Liver (tissue), 9 donors: ENCODE results near the gene MICAL2. TPM values are rescaled to one million over a fixed set of nuclear protein-coding genes. Genes with fewer than 3 reads are reported as not detected.

Experiments
- DNase-seq: peaks from one replicate; pipeline ENCODE4 v3.0.0-alpha.2; 2017; ENCODE audit warnings: low spot score
- H3K27ac ChIP-seq, 2 donors: one replicate each; pipeline ENCODE4 v1.7.0; 2013; ENCODE audit warnings: inconsistent platforms in 2 of 2, low read length in 2 of 2, control low read depth in 1 of 2, low read depth in 1 of 2, mild to moderate bottlenecking in 1 of 2
- H3K27me3 ChIP-seq, 4 donors: one replicate each; pipeline versions ENCODE4 v1.6.1 to v1.7.0; 2013; ENCODE audit warnings: low read length in 3 of 4, inconsistent platforms in 1 of 4, mild to moderate bottlenecking in 1 of 4, moderate library complexity in 1 of 4; ENCODE audit not compliant: control insufficient read depth in 4 of 4, insufficient read depth in 4 of 4
- H3K36me3 ChIP-seq, 4 donors: one replicate each; pipeline versions ENCODE4 v1.6.1 to v1.7.0; 2013; ENCODE audit warnings: low read length in 3 of 4, mild to moderate bottlenecking in 3 of 4, low read depth in 1 of 4, moderate library complexity in 1 of 4; ENCODE audit not compliant: control insufficient read depth in 4 of 4, insufficient read depth in 3 of 4
- H3K4me1 ChIP-seq, 4 donors: one replicate each; pipeline versions ENCODE4 v1.6.1 to v1.7.0; 2013; ENCODE audit warnings: low read length in 3 of 4, mild to moderate bottlenecking in 3 of 4, moderate library complexity in 1 of 4; ENCODE audit not compliant: control insufficient read depth in 4 of 4, insufficient read depth in 4 of 4
- H3K4me3 ChIP-seq, 3 donors: one replicate each; pipeline versions ENCODE4 v1.6.1 to v1.7.0; 2013; ENCODE audit warnings: low read length in 3 of 3, control low read depth in 1 of 3, low read depth in 1 of 3, mild to moderate bottlenecking in 1 of 3
- H3K9ac ChIP-seq, 2 donors: one replicate each; pipeline ENCODE4 v1.7.0; 2013; ENCODE audit warnings: low read length in 2 of 2, mild to moderate bottlenecking in 2 of 2, moderate library complexity in 2 of 2, control low read depth in 1 of 2, low read depth in 1 of 2
- H3K9me3 ChIP-seq, 4 donors: one replicate each; pipeline versions ENCODE4 v1.6.1 to v1.7.0; 2013; ENCODE audit warnings: low read length in 3 of 4; ENCODE audit not compliant: control insufficient read depth in 4 of 4
- ATF3 ChIP-seq: IDR thresholded peaks from 2 replicates; pipeline ENCODE4 v1.6.1; 2016; ENCODE audit warnings: antibody characterized with exemption
- CTCF ChIP-seq: fragments of 150-350 bp; IDR thresholded peaks from 2 replicates; pipeline ENCODE4 v1.5.1; 2017; ENCODE audit warnings: improper control_type of control experiment, low read depth, low read length; ENCODE audit not compliant: missing input control
- EGR1 ChIP-seq, 2 donors: IDR thresholded peaks; 2 replicates each; pipeline ENCODE4 v1.6.1; 2016 to 2018; ENCODE audit warnings: antibody characterized with exemption in 2 of 2, low read depth in 2 of 2
- FOXA1 ChIP-seq: IDR thresholded peaks from 2 replicates; pipeline ENCODE4 v1.6.1; 2016; ENCODE audit warnings: antibody characterized with exemption
- FOXA2 ChIP-seq: IDR thresholded peaks from 2 replicates; pipeline ENCODE4 v1.6.1; 2016; ENCODE audit warnings: antibody characterized with exemption
- GABPA ChIP-seq, 2 donors: IDR thresholded peaks in 1 of 2; conservative IDR thresholded peaks in 1 of 2; 2 replicates each; pipeline ENCODE4 v1.6.1; 2016; ENCODE audit warnings: antibody characterized with exemption in 2 of 2, mild to moderate bottlenecking in 1 of 2, moderate library complexity in 1 of 2
- HNF4A ChIP-seq, 2 donors: conservative IDR thresholded peaks; 2 replicates each; pipeline ENCODE4 v1.6.1; 2016; ENCODE audit warnings: antibody characterized with exemption in 2 of 2, mild to moderate bottlenecking in 2 of 2
- JUND ChIP-seq, 2 donors: IDR thresholded peaks; 2 replicates each; pipeline ENCODE4 v1.6.1; 2016; ENCODE audit warnings: antibody characterized with exemption in 2 of 2
- MAX ChIP-seq: IDR thresholded peaks from 2 replicates; pipeline ENCODE4 v1.6.1; 2016; ENCODE audit warnings: antibody characterized with exemption
- NR2F2 ChIP-seq: IDR thresholded peaks from 2 replicates; pipeline ENCODE4 v1.6.1; 2016; ENCODE audit warnings: antibody characterized with exemption
- RAD21 ChIP-seq, 2 donors: IDR thresholded peaks; 2 replicates each; pipeline ENCODE4 v1.6.1; 2016; ENCODE audit warnings: antibody characterized with exemption in 2 of 2, mild to moderate bottlenecking in 2 of 2
- REST ChIP-seq: IDR thresholded peaks from 2 replicates; pipeline ENCODE4 v1.6.1; 2016; ENCODE audit warnings: antibody characterized with exemption, mild to moderate bottlenecking
- RXRA ChIP-seq, 2 donors: IDR thresholded peaks; 2 replicates each; pipeline ENCODE4 v1.6.1; 2017 to 2018; ENCODE audit warnings: antibody characterized with exemption in 2 of 2, mild to moderate bottlenecking in 1 of 2
- SP1 ChIP-seq: IDR thresholded peaks from 2 replicates; pipeline ENCODE4 v1.6.1; 2018; ENCODE audit warnings: antibody characterized with exemption, mild to moderate bottlenecking
- TAF1 ChIP-seq: conservative IDR thresholded peaks from 2 replicates; pipeline ENCODE4 v1.6.1; 2016; ENCODE audit warnings: antibody characterized with exemption, mild to moderate bottlenecking
- YY1 ChIP-seq: IDR thresholded peaks from 2 replicates; pipeline ENCODE4 v1.6.1; 2016; ENCODE audit warnings: antibody characterized with exemption, mild to moderate bottlenecking
- ZBTB33 ChIP-seq: IDR thresholded peaks from 2 replicates; pipeline ENCODE4 v1.6.1; 2016; ENCODE audit warnings: antibody characterized with exemption
- WGBS: extraction: QIAGEN DNeasy Blood & Tissue Kit; methylation state at CpG from one replicate; pipeline ENCODE4 v1.1.7; 2013; 5-methylcytosine and 5-hydroxymethylcytosine counted together
- polyA plus RNA-seq, 2 donors: library from polyadenylated mRNA; stranded (reverse) in 1 of 2; unstranded in 1 of 2; fragments of 200-250 nt in 1 of 2; fragments of >200 nt in 1 of 2; fragmentation: Nextera tagmentation in 1 of 2; extraction: Ambion mirVana in 1 of 2; gene quantifications; one replicate each; pipeline versions ENCODE4 v1.2.1 to v1.2.3, GENCODE V29; 2013 to 2015
- total RNA-seq, 2 donors: library from RNA; depleted of rRNA; stranded (reverse); fragments of >200 nt; gene quantifications; one replicate each; pipeline ENCODE4 v1.2.3, GENCODE V29; 2014
- donor health status: healthy.
- donor health status: healthy.
- donor health status: healthy.
- donor health status: healthy.
- donor health status: healthy.

Gene MICAL2
- total and polyA plus RNA-seq, 4 donors: 17.5 to 113 (median 42.9) TPM

GRCh38 chr11:12161137-12161536 lies 50.7 kb downstream of the MICAL2 start (continued):
- no peak for TF ChIP-seq EGR1 (IDR thresholded peaks at IDR 0.05; ENCODE audit: low read depth in 2 of 2)
- TF ChIP-seq JUND (IDR thresholded peaks at IDR 0.05): no peak

- Histone ChIP-seq H3K36me3 (peaks cover 4 to 18% (median 12%) of the 10 kb centered on the region in 4 donors), H3K4me3 (no peak overlapping the region), H3K4me1 (no peaks in the 10 kb centered on the region), H3K27ac (no peak overlapping the region), H3K9me3 (no peaks in the 10 kb centered on the region), H3K9ac (no peak overlapping the region), H3K27me3 (no peaks in the 10 kb centered on the region)
- DNase-seq: no peak
- 94% methylated on average over 12 of the region's 12 CpGs for WGBS
- no peak for TF ChIP-seq RAD21 (IDR thresholded peaks at IDR 0.05)
- no peak for TF ChIP-seq SP1
- no peak for TF ChIP-seq YY1
- TF ChIP-seq FOXA1: no peak
- TF ChIP-seq TAF1: no peak
- TF ChIP-seq FOXA2: no peak
- TF ChIP-seq JUND (IDR thresholded peaks at IDR 0.05): no peak
- TF ChIP-seq NR2F2: no peak
- no peak for TF ChIP-seq ATF3
- no peak for TF ChIP-seq HNF4A (conservative IDR thresholded peaks at IDR 0.05)
- TF ChIP-seq ZBTB33: no peak
- no peak for TF ChIP-seq GABPA (IDR thresholded peaks at IDR 0.05 in 1 of 2, conservative IDR thresholded peaks at IDR 0.05 in 1 of 2)
Observed at GRCh38 chr11:12161603-12162350, 51.4 kb downstream of the MICAL2 start.

- 92% methylated on average over 1 of the region's 1 CpG for WGBS
- no peak overlapping the region for H3K27ac ChIP-seq
- no peaks in the 10 kb centered on the region for H3K9me3 ChIP-seq
- no peak overlapping the region for H3K4me3 ChIP-seq
- no peak for TF ChIP-seq RAD21 (IDR thresholded peaks at IDR 0.05)
- no peak for TF ChIP-seq REST
- no peak for TF ChIP-seq TAF1
- no peak for TF ChIP-seq RXRA (IDR thresholded peaks at IDR 0.05)
- no peak for TF ChIP-seq EGR1 (IDR thresholded peaks at IDR 0.05; ENCODE audit: low read depth in 2 of 2)
- no peak for TF ChIP-seq HNF4A (conservative IDR thresholded peaks at IDR 0.05)
- TF ChIP-seq CTCF: no peak
- TF ChIP-seq ZBTB33: no peak
- TF ChIP-seq MAX: no peak
- TF ChIP-seq FOXA1: no peak
- no peak for DNase-seq
- H3K9ac ChIP-seq: no peak overlapping the region
- H3K36me3 ChIP-seq: peaks cover 4 to 18% (median 12%) of the 10 kb centered on the region in 4 donors
- H3K4me1 ChIP-seq: no peaks in the 10 kb centered on the region
- no peaks in the 10 kb centered on the region for H3K27me3 ChIP-seq
Observed at GRCh38 chr11:12162652-12163051, 52.3 kb downstream of the MICAL2 start.
